HepG2 (cell line): ENCODE results near the gene CLPTM1L. TPM values are rescaled to one million over a fixed set of nuclear protein-coding genes. Genes with fewer than 3 reads are reported as not detected.

Source experiments
- ARID4A ChIP-seq: sonication (generic); formaldehyde crosslinking; IDR thresholded peaks from 2 replicates; pipeline ENCODE4 v1.5.0; 2020; ENCODE audit warnings: mild to moderate bottlenecking, missing genetic modification reagents, borderline replicate concordance
- GATA4 ChIP-seq: sonication (generic); IDR thresholded peaks from 2 replicates; pipeline ENCODE4 v1.6.1; 2016; ENCODE audit warnings: antibody characterized with exemption, low read depth, borderline replicate concordance
- MED13 ChIP-seq: sonication (generic); formaldehyde crosslinking; IDR thresholded peaks from 2 replicates; pipeline ENCODE4 v1.5.0; 2020; ENCODE audit warnings: missing genetic modification reagents
- NFE2L2 ChIP-seq: fragments of 150-350 bp; IDR thresholded peaks from 2 replicates; pipeline ENCODE4 v1.6.1; 2014; ENCODE audit warnings: low read length
- POGK ChIP-seq: sonication (generic); formaldehyde crosslinking; conservative IDR thresholded peaks from 2 replicates; pipeline ENCODE4 v1.8.0; 2022; ENCODE audit warnings: mild to moderate bottlenecking, moderate library complexity, missing genetic modification reagents
- REL ChIP-seq: sonication (generic); formaldehyde crosslinking; conservative IDR thresholded peaks from 2 replicates; pipeline ENCODE4 v1.8.0; 2022; ENCODE audit warnings: mild to moderate bottlenecking, missing genetic modification reagents, moderate library complexity
- RFXAP ChIP-seq: sonication (generic); formaldehyde crosslinking; IDR thresholded peaks from 2 replicates; pipeline ENCODE4 v1.4.0; 2020; ENCODE audit warnings: missing genetic modification reagents, borderline replicate concordance
- SOX13 ChIP-seq, 3 experiments: fragments of 450-650 bp in 1 of 3; sonication (generic) in 1 of 3; formaldehyde crosslinking in 1 of 3; IDR thresholded peaks in 2 of 3; conservative IDR thresholded peaks in 1 of 3; 2 replicates each; pipeline versions ENCODE4 v1.5.0 to v1.6.1; 2016 to 2020; ENCODE audit warnings: antibody characterized with exemption in 1 of 3, mild to moderate bottlenecking in 1 of 3, missing compliant biosample characterization in 1 of 3, missing genetic modification reagents in 1 of 3, moderate library complexity in 1 of 3
- ZBTB46 ChIP-seq: sonication (generic); formaldehyde crosslinking; IDR thresholded peaks from 2 replicates; pipeline ENCODE4 v1.4.0; 2020; ENCODE audit warnings: mild to moderate bottlenecking, missing genetic modification reagents, borderline replicate concordance
- ZNF572 ChIP-seq: sonication (generic); formaldehyde crosslinking; IDR thresholded peaks from 2 replicates; pipeline ENCODE4 v1.5.1; 2020; ENCODE audit warnings: mild to moderate bottlenecking, missing genetic modification reagents
- ZNF619 ChIP-seq: sonication (generic); formaldehyde crosslinking; IDR thresholded peaks from 2 replicates; pipeline ENCODE4 v1.4.0; 2020; ENCODE audit warnings: mild to moderate bottlenecking, missing genetic modification reagents
- polyA plus RNA-seq, 8 experiments: library from polyadenylated mRNA; depleted of rRNA in 3 of 8; stranded (reverse) in 7 of 8; unstranded in 1 of 8; fragments of >200 nt; fragmentation: Illumina TruSeq in 4 of 8; extraction: Trizol in 4 of 8; gene quantifications; 2 replicates each; pipeline versions ENCODE4 v1.2.1 to v1.2.3, GENCODE V29; 2011 to 2016; ENCODE audit warnings: low read depth in 4 of 8, missing spikeins in 1 of 8, mixed read lengths in 1 of 8; ENCODE audit not compliant: insufficient read depth in 1 of 8
- total RNA-seq, 5 experiments: library from RNA; depleted of rRNA; stranded (reverse); fragments of >200 nt; fragmentation: Illumina TruSeq; extraction: Trizol; gene quantifications; 2 replicates each; pipeline ENCODE4 v1.2.3, GENCODE V29; 2016; ENCODE audit warnings: low read depth in 1 of 5

CLPTM1L gene
- total and polyA plus RNA-seq, 2 of the 13 experiments (the other 11 are each of a cell fraction or from before 2014, with no cell fraction given), result 80.3 to 124 TPM

- TF ChIP-seq RFXAP (no peak), ZNF619 (no peak), MED13 (CRISPR knock-in tag) (no peak), POGK (CRISPR knock-in tag) (no peak), REL (CRISPR knock-in tag) (no peak), ZBTB46 (CRISPR knock-in tag) (no peak), ARID4A (CRISPR knock-in tag) (no peak), SOX13 (IDR thresholded peaks at IDR 0.05) (no peak), SOX13 (CRISPR knock-in tag; conservative IDR thresholded peaks at IDR 0.05 in 1 of 2, IDR thresholded peaks at IDR 0.05 in 1 of 2) (no peak), ZNF572 (CRISPR knock-in tag) (no peak), NFE2L2 (no peak), GATA4 (no peak)
These were observed 19.6 kb downstream of the CLPTM1L start (continued) for GRCh38 chr5:1325191-1325741.
